ENCODE results near the gene SDK1.

DNA sequence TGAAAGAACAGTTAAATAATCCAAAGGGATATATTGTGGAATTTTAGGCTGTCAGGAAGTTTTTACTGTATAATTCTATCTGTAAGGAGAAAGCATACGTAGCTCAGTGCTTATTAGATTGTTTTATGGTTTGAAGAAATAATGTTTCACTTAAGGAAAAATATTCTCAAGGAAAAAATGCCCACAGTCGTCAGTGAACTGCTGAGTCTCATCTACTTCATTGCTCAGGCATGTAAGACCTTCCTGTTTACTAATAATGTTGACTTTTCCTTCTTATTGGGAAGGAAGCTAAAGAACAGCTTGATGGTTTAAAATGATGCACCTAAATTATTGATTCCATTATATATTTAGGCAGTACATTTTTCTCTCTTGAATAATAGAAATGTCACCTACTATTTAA lies 304.2 kb downstream of the SDK1 start:
- TF ChIP-seq, protein P1, sequence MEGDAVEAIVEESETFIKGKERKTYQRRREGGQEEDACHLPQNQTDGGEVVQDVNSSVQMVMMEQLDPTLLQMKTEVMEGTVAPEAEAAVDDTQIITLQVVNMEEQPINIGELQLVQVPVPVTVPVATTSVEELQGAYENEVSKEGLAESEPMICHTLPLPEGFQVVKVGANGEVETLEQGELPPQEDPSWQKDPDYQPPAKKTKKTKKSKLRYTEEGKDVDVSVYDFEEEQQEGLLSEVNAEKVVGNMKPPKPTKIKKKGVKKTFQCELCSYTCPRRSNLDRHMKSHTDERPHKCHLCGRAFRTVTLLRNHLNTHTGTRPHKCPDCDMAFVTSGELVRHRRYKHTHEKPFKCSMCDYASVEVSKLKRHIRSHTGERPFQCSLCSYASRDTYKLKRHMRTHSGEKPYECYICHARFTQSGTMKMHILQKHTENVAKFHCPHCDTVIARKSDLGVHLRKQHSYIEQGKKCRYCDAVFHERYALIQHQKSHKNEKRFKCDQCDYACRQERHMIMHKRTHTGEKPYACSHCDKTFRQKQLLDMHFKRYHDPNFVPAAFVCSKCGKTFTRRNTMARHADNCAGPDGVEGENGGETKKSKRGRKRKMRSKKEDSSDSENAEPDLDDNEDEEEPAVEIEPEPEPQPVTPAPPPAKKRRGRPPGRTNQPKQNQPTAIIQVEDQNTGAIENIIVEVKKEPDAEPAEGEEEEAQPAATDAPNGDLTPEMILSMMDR (IDR thresholded peaks at IDR 0.05; ENCODE audit: borderline replicate concordance, extremely low read depth, low read length, poor library complexity, severe bottlenecking), result no peak
- no peak for TF ChIP-seq EZH2 (IDR thresholded peaks at IDR 0.05; ENCODE audit: borderline replicate concordance, low read depth, low read length, severe bottlenecking)
